Hypothalamus (tissue), 51 donors: Measurements from ENCODE around the gene GAREM1.

Experiments
- DNase-seq, 51 donors: peaks; one replicate each; lab custom pipeline; 2025; lab: John Stamatoyannopoulos, UW

GAREM1 gene

GRCh38 chr18:32335228-32335627 is 135.5 kb downstream of the GAREM1 start:
- DNase-seq: no peak

GRCh38 chr18:32333781-32334180 is 136.9 kb downstream of the GAREM1 start:
- peak in 5 of 51 donors; percentile 3 to 20 (median 14) for DNase-seq

- DNase-seq: no peak
Measured at GRCh38 chr18:32332708-32333107, 138.0 kb downstream of the GAREM1 start.

- DNase-seq: no peak
Measured at GRCh38 chr18:32328974-32329373, 141.7 kb downstream of the GAREM1 start.

GRCh38 chr18:32328379-32328778 is 142.3 kb downstream of the GAREM1 start:
- DNase-seq: no peak

GRCh38 chr18:32326450-32327308 is 144.0 kb downstream of the GAREM1 start:
- DNase-seq: peak in 10 of 51 donors; percentile 6 to 47 (median 18)

GRCh38 chr18:32324181-32324580 is 146.5 kb downstream of the GAREM1 start:
- DNase-seq: no peak

- DNase-seq: no peak
Measured at GRCh38 chr18:32321826-32322225, 148.9 kb downstream of the GAREM1 start.

GRCh38 chr18:32319084-32319483 is 151.6 kb downstream of the GAREM1 start:
- DNase-seq: no peak

GRCh38 chr18:32318581-32318980 is 152.1 kb downstream of the GAREM1 start:
- no peak for DNase-seq

- DNase-seq: no peak
Measured at GRCh38 chr18:32317651-32318050, 153.0 kb downstream of the GAREM1 start.

GRCh38 chr18:32315881-32316280 is 154.8 kb downstream of the GAREM1 start:
- no peak for DNase-seq

GRCh38 chr18:32310774-32311173 is 159.9 kb downstream of the GAREM1 start:
- no peak for DNase-seq

GRCh38 chr18:32310101-32310500 is 160.6 kb downstream of the GAREM1 start:
- no peak for DNase-seq

GRCh38 chr18:32308493-32309120 is 162.1 kb downstream of the GAREM1 start:
- no peak for DNase-seq

GRCh38 chr18:32303400-32303799 is 167.3 kb downstream of the GAREM1 start:
- no peak for DNase-seq

GRCh38 chr18:32302806-32303205 is 167.9 kb downstream of the GAREM1 start:
- DNase-seq: no peak

- no peak for DNase-seq
Measured at GRCh38 chr18:32301976-32302743, 168.5 kb downstream of the GAREM1 start.

GRCh38 chr18:32301361-32301760 is 169.3 kb downstream of the GAREM1 start:
- no peak for DNase-seq

- no peak for DNase-seq
Measured at GRCh38 chr18:32300914-32301313, 169.8 kb downstream of the GAREM1 start.

GRCh38 chr18:32299484-32299883 is 171.2 kb downstream of the GAREM1 start:
- DNase-seq: no peak
